Stimulated activated naive CD4-positive, alpha-beta T cell treated with Interleukin-2 at 50 U/mL for 16 hours (primary cell): ENCODE results near the gene SLC22A16.
"Not testable (repeated sequence)": the region's sequence is repeated elsewhere in the genome, so short reads cannot be mapped to it uniquely, and the experiment has no call there.

ENCODE experiments used
- DNase-seq: peaks from one replicate; lab custom pipeline; 2025; lab: John Stamatoyannopoulos, UW

SLC22A16 gene, protein sequence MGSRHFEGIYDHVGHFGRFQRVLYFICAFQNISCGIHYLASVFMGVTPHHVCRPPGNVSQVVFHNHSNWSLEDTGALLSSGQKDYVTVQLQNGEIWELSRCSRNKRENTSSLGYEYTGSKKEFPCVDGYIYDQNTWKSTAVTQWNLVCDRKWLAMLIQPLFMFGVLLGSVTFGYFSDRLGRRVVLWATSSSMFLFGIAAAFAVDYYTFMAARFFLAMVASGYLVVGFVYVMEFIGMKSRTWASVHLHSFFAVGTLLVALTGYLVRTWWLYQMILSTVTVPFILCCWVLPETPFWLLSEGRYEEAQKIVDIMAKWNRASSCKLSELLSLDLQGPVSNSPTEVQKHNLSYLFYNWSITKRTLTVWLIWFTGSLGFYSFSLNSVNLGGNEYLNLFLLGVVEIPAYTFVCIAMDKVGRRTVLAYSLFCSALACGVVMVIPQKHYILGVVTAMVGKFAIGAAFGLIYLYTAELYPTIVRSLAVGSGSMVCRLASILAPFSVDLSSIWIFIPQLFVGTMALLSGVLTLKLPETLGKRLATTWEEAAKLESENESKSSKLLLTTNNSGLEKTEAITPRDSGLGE

DNA sequence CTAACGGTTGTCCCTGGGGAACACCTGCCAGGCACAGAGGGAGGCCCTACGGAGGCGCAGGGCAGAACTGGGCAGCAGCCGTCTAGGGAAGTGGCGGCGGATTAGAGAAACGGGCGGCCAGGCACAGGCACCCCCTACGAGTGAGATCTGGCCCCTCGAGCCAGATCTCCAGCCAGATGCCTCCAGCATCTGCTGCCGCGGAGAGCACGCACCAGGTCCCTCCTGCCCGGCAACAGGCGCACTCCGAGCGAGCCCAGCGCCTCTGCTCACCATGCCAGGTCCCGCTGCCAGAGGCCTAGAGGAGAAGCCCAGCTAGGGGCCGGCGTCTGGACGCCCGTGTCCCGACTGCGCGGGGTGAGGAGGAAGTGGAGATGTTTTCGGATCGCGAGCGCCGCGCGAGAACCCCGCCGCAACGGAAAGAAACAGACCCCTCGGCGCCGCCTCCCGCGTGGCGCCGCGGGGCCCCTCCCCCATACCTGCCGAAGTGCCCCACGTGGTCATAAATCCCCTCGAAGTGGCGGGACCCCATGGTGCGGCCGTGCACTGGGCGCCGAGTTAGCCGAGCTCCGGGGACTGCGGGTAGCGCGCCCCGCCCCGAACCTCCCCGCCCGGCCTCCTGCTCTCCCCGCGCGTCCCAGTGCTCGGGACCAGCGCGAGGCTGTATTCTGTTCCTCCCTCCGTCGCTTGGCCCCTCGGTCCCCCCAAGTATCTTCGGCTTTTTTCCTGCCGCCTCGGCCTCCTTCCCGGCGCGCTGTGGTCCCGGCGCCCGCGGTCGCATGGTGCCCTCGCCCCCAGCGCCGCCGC, at the start of gene SLC22A16:
TSS of gene SLC22A16 (minus strand) at position 568 of the 804 bp plus-strand sequence. CDS start at position 529, 39 bp downstream.
- DNase-seq, result no peak

DNA sequence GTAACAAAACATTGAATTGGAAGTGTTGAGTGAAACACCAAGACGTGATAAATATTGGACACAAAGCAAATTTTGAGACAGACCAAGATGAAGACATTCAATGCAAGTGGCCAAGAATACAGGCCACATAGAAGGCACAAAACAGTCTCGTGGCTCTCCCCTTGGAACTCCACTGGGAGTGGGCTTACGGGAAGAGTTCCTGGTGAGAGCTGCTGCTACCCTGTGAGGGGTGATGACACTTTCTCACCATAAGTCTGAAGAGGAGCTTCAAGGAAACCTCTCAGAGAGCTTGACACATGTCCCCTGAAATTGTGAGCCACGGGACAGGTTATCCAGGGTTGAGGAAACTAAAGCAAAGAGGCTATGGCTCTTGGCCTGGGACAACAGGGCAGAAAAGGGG, 48.6 kb upstream of the SLC22A16 start:
- DNase-seq, result no peak

DNA sequence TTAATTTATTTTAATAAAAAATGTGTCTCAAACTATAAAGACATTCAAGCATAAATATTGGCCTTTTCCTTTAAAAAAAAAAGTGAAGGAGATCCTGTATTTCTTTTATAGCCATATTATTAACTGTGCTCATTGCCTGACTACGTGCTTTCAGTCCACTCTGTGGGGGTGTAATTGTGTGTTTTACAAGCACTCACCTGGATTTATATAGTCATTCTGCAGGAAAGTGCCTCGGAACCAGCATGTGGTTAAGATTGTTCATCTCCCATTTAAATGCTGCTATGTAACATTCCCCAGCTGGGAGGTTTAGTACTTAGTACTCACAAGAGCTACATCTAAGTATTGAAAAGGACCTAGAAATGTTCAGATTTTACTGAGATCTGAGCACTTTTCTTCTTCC, 47.9 kb upstream of the SLC22A16 start:
- no peak for DNase-seq

DNA sequence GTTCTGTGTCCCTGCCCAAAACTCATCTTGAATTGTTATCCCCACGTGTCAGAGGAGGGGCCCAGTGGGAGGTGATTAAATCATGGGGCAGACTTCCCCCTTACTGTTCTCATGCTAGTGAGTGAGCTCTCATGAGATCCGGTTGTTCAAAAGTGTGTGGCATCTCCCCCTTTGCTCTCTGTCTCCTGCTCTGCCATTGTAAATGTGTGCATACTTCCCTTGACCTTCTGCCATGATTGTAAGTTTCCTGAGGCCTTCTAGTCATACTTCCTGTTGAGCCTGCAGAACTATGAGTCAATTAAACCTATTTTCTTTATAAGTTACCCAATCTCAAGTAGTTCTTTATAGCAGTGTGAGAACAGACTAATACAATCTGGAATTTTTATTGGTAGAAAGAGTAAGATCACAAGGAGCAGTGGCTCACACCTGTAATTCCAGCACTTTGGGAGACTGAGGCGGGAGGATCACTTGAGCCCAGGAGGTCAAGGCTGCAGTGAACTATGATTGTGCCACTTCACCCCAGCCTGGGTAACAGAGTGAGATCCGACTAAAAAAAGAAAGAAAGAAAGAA, 47.1 kb upstream of the SLC22A16 start:
- no peak for DNase-seq

DNA sequence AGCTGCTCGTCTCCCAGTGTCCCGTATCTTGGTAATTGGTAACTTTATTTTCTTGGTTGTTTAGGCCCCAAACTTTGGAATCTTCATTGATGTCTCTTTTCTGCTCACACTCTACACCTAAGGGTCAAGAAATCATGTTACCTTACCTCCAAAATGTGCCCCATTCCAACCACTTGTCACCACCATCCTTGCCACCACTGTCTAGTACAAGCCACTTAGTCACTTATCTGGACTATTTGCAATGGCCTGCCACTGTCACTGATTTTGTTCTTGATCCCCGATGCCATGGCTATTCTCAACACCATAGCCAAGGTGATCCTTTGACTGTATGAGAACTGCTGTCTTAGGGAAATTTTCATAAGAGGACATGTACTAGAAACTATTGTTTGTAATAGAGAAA, 46.0 kb upstream of the SLC22A16 start:
- DNase-seq, result no peak

DNA sequence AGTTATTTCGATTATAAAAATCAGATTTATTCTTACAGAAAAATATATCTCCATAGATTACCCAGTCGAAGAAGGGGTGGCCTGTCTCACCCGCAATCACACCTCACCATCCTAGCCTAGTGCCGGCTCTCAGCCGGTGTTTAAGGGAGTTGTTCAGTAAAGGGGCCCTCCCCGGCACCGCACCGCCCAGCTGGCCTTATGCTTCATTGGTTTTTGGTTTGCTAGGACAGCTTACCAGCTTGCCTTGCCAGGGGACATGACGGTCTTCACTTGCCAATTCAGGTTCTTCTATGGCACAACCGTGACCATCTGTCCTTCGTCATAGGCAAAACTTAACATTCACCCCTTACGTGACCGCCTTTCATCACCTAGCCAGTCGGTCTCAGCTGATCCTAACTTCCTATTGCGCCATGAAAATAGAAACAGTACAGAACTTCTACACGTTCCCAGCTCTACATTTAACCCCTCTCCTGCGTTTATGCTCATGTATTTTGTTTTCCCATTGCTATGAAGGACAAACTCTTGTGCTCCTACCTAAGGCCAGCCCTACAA, 44.7 kb upstream of the SLC22A16 start:
- no peak for DNase-seq

DNA sequence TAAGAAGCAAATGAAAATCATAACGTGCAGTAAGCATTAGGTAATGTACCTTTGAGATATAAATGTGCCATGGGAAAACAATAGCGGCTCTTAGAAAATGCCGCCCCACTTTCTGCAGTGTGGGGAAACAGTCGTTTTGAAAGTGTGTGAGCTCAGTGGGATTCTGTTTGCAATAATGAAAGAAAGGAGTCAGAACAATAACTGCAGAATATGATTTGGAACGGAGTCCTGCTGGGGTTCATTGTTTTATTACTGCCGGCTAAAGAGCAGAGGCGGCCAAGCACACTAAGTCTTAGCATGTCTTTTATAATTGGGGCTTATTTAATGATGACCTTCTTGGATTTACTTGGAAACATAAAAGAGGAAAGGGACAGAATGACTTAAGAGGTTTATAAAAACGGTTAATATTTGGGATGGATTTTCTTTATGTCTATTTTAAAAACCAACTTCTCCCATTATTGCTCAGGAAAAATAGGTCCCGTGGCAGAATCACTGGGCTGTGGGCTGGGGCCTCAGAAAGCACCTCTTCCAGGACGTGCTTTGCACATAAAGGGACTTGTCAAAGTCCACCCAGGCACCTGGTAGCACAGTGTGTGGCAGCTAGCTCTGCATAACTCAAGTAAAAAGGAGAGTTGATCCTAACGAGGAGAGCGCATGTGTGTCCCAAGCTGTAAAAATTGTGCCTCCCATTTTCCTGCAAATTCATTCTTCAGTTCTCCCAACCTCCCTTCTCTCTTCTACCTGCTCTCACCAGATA, 44.0 kb upstream of the SLC22A16 start:
- DNase-seq, result no peak

DNA sequence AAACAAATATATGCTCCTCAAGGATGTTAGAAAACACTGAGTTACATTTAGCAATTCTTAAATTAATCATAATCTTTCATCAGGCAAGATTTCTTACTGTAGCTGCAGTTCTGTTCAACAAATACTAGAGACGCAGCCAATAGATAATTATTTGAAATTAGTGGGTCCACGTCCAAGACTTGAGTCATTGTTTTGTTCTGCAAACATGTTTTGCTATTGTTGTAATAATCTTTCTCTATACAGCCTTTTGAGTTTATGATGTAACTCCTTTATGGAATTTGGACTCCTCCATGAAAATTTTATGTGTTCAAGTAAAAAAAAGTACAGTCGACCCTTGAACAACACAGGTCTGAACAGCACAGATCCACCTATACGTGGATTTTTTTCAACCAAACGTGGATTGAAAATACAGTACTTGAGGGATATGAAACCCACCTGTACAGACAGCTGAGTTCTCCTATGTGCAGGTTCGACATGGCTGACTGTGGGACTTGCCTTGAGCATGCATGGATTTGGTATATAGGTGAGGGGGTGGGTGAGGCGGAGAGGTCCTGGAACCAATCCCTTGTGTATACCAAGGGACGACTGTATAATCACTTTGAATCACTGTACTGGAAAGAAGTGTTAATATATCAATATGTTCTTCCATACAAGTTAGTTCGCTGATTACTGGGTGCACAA, 41.3 kb upstream of the SLC22A16 start:
- no peak for DNase-seq

DNA sequence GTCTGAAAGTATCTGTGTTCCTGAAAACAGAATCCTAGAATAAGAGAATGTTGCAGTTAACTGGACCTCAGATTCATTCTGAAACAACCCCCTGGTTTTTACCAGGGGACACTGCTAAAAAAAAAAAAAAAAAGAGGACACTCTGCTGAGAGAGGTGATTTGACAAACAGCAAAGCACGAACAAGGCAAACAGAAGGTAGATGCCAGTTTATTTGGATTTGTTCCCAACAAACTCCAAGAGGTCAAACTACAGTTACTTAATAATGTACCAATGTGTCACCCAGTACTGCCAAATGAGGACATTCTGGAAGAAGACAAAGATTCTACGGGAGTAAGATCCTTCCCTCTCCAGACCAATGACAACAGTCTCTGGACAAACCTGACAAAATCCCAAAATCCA, 40.6 kb upstream of the SLC22A16 start:
- no peak for DNase-seq

DNA sequence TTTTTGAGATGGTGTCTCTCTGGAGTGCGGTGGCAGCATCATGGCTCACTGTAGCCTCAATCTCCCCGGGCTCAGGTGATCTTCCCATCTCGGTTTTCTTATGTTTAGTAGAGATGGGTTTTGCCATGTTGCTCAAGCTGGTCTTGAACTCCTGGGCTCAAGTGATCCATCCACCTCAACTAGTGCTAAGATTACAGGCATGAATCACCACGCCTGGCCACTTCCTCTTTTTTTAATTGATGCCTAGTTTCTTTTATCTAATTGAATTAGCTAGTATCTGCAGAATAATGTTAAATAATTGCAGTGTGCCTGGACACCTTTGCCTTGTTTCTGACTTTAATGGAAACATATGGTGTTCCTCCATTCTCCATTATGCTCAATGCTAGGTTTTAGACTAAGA, 38.4 kb upstream of the SLC22A16 start:
- no peak for DNase-seq

DNA sequence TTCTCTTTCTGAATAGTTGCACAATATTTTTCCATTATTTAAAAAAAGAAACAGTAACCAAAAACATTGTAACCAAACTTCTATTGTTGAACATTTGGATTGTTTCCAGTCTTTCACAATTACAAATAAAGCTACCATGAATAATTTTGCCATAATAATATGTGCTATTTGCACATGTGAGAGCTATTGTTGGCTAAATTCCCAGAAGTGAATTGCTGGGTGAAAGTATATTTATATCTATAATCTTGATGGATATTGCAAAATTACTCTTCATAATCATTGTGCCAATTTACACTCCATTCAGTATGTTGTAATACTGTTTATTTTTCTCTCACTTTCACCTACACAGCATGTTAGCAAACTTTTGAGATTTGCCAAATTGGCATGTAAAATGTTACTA, 36.6 kb upstream of the SLC22A16 start:
- DNase-seq, result no peak

DNA sequence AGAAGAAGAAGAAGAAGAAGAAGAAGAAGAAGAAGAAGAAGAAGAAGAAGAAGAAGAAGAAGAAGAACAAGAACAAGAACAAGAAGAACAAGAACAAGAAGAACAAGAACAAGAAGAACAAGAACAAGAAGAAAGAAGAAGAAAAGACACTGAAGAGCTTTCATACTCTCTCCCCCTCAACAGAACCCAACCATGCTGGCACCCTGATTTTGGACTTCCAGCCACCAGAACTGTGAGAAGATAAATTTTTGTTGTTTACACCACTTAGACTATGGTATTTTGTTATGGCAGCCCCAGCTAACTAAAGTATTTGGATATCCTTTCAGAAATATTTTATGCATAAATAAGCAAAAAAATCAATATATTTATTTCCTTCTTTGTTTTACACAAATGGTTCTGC, 36.1 kb upstream of the SLC22A16 start:
- DNase-seq, result not testable (repeated sequence)

DNA sequence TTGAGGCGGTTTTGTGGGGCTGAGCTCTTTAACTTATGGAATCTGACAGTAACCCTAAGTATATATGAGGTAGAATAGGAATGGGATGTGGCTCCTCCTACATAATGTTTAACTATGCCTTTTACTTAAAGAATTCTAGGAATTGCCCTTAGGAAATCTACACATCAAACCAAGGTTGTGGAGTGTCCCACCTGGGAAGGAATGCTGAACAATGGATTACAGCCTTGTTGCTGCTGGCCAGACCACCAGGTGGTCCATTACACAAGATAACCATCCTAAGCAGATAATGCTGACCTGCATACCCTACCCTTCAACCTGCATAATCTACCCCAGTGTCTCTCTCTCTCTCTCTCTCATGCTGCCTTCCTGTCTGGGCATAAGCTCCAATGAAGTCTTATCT, 35.0 kb upstream of the SLC22A16 start:
- DNase-seq, result no peak

DNA sequence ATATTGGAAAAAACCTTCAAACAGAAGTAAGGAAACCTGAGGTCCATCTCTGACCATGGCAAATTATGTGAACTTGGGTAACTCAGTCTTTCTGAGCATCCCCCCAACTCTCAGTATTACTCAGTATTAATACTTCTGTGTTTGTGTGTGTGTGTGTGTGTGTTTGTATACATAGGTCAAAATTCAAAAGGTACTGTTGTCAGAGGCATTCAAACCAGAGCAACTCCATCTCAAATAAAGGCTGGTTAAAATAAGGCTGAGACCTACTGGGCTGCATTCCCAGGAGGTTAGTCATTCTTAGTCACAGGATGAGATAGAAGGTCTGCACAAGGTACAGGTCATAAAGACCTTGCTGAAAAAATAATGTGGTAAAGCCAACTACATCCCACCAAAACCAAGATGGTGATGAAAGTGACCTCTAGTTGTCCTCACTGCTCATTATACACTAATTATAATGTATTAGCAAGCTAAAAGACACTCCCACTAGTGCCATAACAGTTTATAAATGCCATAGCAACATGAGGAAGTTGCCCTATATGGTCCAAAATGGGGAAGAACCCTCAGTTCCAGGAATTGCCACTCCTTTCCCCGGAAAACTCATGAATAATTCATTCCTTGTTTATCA, 33.3 kb upstream of the SLC22A16 start:
- no peak for DNase-seq

DNA sequence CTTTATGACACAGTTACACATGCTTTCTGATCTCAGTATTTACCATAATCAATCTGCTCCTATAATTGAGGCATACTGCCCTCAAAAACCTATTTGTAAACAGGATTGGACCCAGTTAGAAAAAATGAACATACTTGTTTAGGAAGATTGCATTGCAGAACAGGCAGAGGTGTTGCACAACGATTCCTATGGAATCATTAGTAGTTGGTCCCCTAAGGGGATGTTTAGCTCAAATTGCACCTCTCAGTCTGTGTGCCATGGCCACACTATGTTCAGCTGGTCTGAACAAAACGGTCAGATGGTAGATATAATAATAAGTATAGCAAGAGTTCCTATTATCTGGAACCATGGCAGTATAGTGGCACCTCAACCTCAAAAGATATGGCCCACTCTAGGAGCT, 28.5 kb upstream of the SLC22A16 start:
- DNase-seq, result not testable (repeated sequence)

DNA sequence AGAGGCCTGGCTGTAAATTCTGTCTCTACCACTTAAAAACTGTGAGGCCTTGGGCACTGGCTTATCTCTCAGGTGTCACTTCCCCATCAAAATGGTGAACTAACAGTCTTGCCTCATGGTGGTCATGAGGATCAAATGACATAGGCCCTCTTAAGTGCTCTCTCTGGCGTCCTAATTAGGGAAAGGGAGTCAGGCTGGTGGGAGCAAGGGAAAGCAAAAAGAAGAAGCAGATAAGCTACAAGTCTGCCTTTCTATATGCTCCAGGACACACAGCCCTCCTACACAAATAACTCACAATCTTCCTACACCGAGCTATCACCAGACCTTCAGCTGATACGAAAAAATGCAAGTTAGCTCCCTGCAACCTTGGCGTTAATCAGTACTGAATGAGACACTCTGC, 19.5 kb upstream of the SLC22A16 start:
- no peak for DNase-seq

DNA sequence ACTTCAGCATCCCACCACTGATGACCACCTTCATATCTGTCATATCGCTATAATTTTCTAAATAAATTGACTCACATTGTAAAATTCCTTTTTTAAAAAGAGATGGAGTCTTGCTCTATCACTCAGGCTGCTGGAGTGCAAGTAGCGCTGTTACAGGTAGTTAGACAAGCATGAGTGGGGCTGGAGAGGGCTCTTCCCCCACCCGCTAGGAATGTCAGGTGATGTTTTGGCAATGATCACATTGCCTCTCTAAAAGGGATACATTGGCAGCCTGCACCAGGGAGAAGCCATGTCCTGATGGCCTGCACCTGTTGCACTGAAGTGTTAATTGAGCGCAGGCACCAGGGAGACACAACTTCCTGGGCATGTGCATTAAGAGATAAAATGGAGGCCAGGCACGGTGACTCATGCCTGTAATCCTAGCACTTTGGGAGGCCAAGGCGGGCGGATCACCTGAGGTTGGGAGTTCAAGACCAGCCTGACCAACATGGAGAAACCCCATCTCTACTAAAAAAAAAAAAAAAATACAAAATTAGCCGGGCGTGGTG, 16.9 kb upstream of the SLC22A16 start:
- DNase-seq, result no peak

DNA sequence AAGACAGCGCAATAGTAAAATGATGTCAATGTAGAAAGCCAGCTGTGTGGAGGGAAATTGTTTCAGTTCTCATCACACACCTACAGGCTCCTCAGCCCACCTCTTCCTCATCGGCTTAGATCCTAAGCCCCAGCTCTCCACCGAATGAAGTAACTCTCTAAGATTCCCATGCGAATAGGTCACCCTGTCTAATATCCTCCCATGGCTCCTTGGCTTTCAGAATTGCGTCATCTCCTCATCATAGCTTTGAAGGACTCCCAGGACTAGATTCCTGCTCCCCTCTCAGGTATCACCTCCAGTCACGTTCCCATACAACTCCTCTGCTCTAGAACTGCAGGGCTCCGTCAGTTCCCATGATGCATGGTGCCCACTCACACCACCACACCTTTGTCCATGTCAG, 16.2 kb upstream of the SLC22A16 start:
- DNase-seq, result no peak

DNA sequence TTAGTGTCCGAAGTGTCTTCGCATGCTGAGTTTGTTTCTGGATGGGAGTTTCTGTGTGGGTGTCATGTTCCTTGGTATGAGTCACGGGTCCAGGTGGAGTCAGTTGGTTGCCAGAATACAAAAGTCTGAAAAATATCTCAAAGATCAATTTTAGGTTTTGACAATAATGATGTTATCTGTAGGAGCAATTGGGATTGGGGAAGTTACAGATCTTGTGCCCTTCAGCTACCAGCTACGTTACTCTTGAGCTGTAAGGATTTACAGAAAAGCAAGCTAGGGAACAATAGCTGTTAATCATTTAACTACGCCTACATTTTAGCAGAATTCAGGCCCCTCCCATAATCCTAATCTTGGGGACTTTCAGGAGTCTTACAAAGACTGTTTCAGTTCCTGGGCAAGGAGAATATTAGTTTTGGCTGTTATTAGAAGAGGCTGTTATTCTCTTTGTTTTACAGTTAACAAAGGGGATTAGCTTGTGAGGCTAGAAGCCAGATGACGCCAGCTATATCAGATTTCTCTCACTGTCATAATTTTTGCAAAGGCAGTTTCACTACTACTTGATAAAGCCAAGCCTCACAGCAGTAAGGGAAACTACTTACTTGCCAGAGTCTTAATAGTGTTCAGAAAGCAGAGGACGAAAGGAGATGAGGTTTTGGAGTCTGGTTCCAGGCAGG, 15.4 kb upstream of the SLC22A16 start:
- no peak for DNase-seq

DNA sequence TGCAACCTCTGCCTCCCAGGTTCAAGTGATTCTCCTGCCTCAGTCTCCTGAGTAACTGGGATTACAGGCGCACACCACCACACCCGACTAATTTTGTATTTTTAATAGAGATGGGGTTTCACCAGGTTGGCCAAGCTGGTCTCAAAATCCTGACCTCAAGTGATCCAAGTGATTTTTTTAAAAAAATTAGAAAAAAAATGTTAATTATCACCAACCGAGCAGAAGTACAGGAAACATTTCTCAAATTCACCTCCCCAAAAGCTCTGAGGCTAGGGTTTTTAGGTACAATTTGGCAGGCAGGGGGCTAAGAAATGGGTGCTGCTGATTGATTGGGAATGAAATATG, 14.9 kb upstream of the SLC22A16 start:
- no peak for DNase-seq
